HG02610 (cell line): ENCODE data around the gene LTO1.
"Not testable (repeated sequence)": the region's sequence is repeated elsewhere in the genome, so short reads cannot be mapped to it uniquely, and the experiment has no call there.

ENCODE experiments used
- ATAC-seq: cut with Tn5 transposase; IDR thresholded peaks from one replicate; pipeline ENCODE4 v1.9.1; 2021; ENCODE audit warnings: mild to moderate bottlenecking, moderate library complexity; ENCODE audit not compliant: unreplicated experiment

Gene LTO1

DNA sequence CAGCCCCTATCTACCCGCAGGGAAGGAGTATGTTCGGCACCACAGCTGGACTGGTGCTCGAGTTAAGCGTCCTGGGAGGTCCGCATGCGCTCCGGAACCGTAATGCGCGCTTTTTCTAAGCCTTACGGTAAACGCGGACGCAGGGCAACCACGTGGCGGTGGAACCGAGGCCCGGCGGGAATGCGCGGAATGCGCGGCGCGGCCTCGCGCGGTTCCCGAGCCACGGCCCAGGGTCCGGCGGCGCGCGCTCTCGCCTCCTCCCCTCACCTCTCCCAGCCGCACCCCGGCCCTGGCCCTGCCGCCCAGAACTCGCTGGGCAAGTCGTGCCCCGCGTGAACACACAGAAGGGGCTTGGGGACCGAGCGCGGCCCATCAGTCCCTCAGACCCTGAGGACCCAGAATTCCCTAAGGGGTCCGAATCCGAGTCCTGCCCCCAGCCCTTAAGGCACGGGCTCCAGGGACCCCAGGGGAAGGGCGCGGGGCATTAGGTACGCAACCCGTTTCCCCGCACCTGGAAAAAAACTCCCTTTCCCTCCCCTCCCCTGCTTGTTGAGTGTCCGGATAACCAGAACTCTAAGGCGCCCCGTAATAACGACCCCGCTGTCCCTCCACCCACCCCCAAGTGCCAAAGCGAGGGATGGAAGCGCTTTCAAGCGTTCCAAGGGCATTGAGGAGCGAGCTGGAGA is 38.5 kb downstream of the LTO1 start:
- no peak for ATAC-seq

DNA sequence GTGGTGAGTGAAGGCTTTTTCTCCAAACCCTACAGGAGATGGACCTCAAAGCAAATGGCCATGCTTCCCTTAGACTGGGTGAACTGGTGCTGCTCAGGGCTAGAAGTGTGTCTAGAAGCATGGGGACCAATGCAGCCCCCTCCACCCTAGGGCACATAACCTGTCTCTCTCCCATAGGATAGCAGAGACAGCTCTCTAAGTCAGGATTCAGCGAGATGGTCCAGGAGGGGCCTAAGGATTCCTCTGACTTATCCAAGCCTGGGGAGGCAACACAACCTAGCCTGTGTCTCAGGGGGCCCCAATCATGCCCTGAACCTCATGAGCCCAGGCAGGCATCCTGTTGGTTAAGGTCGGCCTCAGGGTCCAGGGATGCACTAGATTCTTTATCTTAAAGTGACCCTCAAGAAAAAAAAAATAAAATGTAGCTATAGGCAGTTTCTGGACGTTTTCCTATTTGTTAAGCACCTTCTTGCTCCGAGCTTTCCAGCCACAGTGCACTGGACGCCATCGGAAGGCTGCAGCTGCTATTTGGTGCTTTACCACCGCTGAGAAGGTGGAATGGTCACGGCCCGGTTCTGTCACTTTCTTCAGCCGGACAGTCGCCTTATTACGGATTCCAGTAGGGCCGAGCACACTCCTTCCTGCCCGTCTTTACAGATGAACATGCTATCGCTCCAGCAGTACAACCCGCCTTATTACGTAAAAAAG is 39.2 kb downstream of the LTO1 start:
- ATAC-seq, result no peak

DNA sequence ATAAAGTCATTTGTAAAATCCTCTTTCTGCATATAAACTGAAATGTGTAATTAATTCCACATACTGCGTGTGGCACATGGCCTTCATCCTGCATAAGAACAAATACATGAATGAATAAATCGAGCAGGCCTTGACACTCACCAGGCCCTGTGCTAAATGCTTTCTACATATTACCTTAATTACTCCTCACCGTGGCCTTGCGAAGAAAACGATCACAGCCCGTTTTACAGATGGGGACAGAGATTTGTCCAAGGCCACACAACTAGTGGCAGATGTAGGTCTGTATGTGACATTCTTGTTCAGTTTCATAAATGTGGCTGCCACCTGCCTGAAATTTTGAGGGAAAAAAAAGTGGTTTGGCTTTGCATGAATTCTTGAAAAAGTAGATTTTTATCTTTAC is 40.0 kb downstream of the LTO1 start:
- ATAC-seq, result no peak

DNA sequence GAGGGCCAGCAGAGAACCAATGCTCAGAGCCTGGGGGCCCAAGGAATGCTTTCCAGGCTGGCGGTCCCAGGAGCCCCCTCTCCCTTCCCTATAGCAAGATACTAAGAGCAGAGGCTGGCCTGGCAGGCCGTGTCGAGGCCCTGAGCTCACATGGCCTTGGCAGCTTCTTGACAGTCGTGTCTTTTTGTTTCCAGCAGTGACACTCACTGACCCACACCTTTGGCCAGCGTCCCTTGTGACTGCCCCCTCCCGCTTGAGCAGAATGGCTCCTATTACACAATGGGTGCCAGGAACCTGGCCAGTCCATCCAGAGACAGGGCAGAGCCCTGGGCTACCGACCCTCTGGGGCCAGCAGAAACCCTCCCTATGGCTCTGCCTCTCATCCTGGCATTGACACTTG is 40.6 kb downstream of the LTO1 start:
- no peak for ATAC-seq

DNA sequence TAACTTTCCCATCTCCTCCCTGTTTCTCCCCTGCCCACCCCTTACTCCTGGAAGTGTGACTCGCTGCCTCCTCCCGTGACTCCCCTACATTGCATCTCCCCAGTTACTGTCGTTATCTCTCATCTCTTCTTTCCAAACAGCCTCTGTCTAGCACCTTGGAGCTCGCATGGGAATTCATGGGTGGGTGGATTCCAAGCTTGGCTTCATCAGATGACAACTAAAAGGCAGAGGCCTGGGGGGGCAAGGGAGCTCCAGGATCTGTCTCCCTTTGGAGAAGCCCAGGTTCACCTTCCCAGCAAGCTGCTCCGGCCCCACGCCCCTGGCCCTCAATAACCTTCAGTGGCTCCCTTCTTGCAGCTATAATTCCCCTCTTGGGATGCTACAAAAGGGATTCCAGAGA is 41.1 kb downstream of the LTO1 start:
- no peak for ATAC-seq

DNA sequence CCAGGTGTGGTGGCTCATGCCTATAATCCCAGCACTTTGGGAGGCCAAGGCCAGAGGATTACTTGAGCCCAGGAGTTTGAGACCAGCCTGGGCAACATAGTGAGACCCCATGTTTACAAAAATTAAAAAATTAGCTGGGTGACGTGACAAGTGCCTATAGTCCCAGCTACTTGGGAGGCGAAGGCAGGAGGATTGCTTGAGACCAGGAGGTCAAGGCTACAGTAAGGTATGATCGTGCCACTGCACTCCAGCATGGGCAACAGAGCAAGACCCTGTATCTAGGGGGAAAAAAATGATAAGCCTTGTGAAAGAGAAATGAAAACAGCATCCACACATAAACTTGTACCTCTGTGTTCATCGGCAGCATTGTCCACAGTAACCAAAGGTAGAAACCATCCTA is 42.3 kb downstream of the LTO1 start:
- ATAC-seq, result no peak

DNA sequence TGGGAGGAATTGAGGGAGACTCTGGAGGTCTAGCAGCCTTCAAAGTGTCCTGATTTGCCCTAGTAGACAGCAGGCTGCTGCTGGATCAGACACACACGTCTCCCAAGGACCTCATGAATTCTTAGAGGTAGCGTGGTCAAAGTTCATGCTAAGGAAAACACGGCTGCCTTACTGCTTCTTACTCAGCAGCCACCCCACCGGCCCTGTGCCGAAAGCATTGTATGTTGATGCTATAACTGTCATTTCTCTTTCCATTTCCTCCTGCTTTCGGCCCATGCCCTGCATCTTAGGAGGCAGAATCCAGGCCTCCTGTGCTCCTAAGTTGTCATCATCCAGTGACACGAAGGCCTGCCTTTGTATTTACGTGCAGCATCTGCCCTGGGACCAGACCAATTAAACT is 44.7 kb downstream of the LTO1 start:
- ATAC-seq, result no peak

DNA sequence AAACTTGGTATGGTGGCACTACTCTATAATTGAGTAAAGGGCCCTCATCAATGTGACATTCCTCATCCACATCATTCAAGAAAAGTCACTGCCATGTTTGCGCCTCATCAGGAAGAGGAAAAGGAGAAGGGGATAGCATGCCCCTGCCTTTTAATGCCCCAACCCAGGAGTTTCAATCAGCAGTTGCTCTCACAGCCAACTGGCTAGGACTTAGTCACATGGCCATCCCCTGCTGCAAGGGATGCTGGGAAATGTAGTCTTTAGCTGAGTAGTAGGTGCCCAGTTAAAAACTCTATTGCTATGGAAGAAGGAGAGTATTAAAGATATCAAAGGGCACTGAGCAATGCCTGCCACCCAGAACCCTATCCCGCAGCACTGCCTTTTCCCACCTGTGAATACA is 45.1 kb downstream of the LTO1 start:
- no peak for ATAC-seq

DNA sequence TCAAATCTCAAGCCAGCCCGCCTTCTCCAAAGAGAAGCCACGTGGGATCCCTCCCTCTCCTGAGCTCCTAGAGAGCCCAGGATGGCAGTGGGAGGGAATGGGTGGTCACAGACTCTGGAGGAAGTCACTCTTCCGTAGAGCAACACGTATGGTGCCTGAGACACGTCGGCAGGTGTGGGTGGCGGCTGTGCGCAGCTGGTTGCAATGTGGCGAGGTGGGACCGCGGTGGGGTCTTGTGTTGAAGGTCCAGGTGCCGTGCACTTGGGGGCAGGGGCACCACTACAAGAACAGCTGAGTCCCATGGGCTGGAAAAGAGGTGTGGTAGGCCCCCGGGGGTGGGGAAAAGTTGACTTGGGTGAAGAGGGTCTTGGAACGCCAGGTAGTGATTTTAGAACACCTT is 47.6 kb downstream of the LTO1 start:
- ATAC-seq, result no peak

DNA sequence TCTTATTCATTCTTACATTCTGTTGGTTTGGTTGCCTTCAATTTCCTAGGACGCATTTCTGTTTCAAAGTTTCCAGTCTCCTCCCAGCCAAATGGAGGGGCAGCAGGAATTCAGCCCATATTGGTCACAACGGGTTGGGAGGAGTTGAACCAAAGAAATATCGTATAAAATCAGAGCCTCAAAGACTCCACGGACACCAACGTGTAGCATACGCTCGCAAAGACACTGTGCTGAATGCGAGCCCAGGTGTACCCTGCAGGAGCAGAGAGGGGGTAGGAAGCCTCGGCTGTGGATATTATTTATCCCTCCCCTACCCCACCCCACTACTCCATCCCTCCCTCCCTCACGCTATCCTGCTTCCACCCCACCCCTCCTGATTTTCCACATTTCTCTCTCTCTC is 49.7 kb downstream of the LTO1 start:
- ATAC-seq, result no peak

DNA sequence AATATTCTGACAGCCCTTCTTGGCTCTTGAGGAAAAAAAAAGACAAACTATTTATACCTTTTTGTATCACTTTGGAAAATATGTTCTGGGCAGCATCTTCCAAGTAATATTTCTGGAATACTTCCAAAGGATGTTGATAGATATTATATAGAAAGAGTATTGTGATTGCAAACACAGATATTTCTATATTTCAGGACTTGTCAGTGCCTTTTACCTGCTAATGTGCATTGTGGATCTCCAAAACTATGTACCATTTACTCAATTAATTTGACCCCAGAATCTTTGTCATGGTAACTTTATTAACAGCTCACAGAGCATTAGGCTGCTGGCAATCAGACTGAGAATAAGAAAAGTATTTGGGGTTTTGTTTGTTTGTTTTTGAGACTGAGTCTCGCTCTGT is 50.9 kb downstream of the LTO1 start:
- no peak for ATAC-seq

DNA sequence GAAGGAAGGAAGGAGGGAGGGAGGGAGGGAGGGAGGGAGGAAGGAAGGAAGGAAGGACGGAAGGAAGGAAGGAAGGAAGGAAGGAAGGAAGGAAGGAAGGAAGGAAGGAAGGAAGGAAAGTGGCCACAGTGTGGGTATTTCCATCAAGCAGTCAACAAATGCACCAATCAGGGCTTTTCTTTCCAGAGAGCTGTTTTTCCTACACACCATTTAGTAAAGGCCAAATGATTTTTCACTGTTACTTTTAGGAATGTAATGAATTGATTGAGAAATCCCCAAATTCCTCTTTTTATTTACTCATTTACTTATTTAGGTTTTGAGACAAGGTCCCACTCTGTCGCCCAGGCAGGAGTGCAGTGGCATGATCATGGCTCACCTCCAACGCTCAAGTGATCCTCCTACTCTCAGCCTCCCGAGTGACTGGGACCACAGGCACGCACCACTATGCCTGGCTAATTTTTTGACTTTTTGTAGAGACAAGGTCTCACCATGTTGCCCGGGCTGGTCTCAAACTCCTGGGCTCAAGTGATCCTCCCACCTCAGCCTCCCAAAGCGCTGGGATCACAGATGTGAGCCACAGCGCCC is 53.0 kb downstream of the LTO1 start:
- not testable (repeated sequence) for ATAC-seq

DNA sequence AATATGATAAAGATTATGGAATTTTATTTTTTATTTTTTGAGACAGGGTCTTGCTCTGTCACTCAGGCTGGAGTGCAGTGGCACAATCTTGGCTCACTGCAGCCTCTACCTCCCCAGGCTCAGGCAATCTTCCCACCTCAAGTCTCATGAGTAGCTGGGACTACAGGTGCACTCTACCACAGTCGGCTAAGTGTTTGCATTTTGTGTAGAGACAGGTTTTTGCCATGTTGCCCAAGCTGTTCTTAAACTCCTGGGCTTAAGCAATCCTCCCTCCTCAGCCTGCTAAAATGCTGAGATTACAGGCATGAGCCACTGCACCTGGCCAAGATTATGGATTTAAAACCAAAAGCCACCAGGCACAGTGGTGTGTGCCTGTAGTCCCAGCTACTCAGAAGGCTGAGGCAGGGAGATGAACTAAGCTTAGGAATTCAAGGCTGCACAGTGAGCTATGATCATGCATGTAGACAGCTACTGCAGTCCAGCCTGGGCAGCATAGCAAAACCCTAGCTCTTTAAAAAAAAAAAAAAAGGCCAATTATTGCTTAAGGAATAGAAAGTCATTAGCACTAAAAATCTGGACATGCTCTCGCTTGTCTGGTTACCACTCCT is 54.4 kb downstream of the LTO1 start:
- ATAC-seq, result no peak

DNA sequence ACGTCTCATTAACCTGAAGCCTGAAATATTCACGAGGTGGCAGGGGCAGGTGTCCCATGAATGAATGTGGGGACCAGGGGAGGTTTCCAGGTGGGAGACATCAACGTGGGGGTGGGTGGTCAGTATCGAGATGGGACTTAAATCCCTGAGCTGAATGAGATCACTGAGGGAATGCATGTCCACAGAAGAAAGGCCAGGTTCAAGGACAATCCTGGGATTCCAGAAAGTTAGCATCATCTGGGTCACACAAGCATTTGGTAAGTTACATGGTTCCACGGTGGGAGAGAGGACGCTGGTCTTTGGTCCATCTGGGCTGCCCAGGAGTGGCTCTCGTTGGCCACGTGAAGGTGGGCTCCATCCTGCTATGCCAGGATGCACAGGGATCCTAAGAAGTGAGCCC is 56.9 kb downstream of the LTO1 start:
- ATAC-seq, result no peak

DNA sequence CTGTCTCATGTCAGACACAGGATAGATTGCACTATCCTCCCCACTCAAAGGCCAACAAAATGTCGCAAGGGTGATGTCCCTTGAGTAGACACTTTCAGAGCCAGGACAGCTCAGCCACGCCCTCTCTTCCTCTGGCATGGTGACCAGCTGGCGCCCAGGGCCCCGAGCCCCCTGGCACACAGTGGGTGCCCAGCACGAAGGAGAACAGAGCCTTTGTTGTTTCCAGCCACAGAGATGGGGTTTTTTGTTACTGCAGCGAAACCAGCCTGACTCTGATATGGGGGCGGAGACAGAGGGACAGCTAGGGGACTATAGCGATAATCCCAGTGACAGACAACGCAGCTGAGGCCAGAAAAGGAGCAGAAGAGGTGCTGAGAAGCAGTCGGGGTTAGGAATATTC is 57.5 kb downstream of the LTO1 start:
- no peak for ATAC-seq

DNA sequence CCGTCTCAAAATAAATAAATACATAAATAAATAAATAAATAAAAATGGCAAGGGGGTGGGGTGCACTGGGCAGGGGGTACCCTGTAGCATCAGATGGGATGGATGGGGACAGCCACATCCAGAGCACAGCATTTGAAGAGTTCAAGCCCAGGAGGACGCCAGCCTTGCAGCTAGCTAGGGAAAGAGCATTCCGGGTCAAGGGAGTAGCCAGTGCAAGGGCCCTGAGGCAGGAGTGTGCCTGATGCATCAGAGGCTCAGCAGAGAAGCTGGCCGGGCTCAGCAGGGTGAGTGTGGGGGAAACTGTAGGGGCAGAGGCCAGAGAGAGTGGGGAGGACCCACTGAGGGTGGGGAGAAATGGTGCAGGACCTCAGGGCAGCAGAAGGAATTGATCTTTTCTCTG is 57.9 kb downstream of the LTO1 start:
- no peak for ATAC-seq
